ENCODE results near the gene GALNT9. TPM values are rescaled to one million over a fixed set of nuclear protein-coding genes. Genes with fewer than 3 reads are reported as not detected.
"Not testable (repeated sequence)": the region's sequence is repeated elsewhere in the genome, so short reads cannot be mapped to it uniquely, and the experiment has no call there.

Gene GALNT9
- total RNA-seq, 2 experiments from 2014 or later = not detected

DNA sequence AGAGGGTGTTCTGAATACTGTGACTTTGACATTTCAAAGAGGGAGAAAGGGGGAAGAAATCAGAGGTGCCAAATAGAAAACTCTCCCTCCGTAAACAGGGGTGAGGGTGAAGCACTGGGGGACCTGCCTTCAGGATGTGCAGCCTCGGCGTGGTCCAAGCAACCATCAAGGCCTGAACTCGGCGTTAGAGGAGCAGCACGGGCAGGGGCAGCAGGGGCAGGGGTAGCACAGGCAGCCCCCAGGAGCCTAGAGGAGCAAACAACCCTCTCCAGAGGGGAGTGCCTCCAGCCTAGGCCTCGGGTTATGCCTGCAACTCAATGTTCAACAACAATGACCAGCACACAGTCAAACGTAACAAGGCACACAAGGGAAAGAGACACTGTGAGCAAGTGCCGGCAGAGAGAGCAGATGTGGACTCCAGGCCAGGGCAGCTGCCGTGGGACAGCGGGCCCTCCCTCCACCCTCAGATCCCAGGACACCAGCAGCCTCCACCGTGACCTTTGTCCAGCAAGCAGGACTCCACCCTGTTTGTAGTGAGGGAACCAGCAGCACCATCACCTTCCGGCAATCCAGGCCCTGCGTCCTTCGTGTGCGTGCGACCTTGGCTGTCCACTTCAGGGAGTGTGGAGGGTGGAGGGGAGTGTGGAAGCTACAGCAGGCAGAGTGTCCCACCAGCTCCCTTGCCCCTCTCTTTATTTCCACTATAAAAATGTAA is 18.0 kb downstream of the GALNT9 start:
- peaks cover 3% of the 10 kb centered on the region for H3K36me3 Mint-ChIP-seq
- DNase-seq = no peak
- no peak overlapping the region for H3K4me3 Mint-ChIP-seq

DNA sequence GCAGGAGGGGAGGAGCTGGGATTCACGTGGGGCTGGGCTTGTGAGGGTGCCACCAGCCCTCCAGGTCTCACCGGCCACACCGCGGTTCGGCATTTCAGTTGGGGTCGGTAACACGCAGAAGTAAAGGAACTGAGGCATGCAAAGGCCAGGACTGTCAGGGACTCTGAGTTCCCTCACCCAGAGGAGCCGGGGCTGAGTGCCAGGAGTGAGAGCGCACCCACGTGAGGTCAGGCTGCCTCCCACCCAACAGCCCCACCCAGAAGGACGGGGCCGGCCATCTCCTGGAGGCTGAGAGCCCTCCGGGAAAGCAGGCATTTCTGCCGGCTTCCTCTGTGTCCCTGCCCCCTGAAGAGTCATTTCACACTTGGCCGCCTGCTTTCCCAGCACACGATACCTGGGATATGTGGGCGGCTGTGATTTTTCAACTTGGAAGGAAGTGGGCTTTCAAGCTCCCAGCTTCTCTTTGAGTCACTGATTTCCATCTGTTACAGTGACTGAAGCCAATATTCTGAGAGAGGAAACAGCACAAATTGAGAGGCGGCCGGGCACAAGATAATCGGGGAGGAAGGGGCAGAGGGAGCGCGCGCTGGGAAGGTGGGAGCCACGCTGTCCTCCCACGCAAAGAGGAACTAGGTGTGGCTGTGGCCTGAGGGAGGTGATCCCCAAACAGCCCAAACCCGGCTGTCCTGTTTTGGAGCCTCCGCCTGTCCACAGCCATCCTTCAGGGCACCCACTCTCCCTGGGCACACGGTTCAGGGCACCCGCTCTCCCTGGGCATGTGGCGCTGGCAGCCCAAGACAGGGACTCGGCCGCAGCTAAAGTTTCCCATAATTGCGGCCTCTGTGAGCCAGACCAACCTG is 19.0 kb downstream of the GALNT9 start:
- peaks cover 3% of the 10 kb centered on the region for H3K36me3 Mint-ChIP-seq
- CTCF ChIA-PET = no interaction called here
- no peaks in the 10 kb centered on the region for H3K4me1 Mint-ChIP-seq
- DNase-seq = no peak
- no peak overlapping the region for H3K4me3 Mint-ChIP-seq
- H3K27me3 Mint-ChIP-seq = no peaks in the 10 kb centered on the region
- H3K27ac Mint-ChIP-seq = no peak overlapping the region
- no peak for ATAC-seq
- peaks cover 7% of the 10 kb centered on the region for H3K9me3 Mint-ChIP-seq (ENCODE audit: low read depth)

More for the DNA sequence above, 18.0 kb downstream of the GALNT9 start:
- Mint-ChIP-seq H3K4me1 (no peaks in the 10 kb centered on the region), H3K27ac (no peak overlapping the region), H3K9me3 (ENCODE audit: low read depth) (peaks cover 7% of the 10 kb centered on the region), H3K27me3 (no peaks in the 10 kb centered on the region)
- CTCF ChIA-PET = no interaction called here
- ATAC-seq = no peak

DNA sequence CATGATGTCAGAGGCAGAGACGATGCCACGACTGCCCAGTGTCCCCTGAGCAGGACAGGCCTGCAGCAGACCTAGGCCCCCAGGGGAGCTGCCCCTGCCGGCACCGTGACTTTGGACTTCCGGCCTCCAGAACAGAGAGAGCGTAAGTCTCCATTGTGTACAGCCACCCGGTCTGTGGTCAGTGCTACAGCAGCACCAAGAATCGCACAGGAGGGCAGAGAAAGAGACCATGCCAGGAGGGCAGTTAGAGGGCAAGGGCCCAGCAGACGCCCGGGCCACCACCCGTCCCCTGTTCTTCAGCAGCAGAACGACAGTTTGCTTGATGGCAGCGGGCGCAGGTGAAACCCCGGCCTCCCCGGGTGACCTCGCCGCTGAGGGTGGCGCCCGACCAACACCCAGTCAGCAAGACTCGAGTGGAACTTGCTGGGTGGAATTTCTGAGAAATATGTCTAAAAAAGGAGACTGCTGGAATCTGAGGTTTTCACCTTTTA is 19.7 kb downstream of the GALNT9 start:
- no peak for ATAC-seq
- H3K9me3 Mint-ChIP-seq (ENCODE audit: low read depth) = peaks cover 7% of the 10 kb centered on the region
- H3K4me1 Mint-ChIP-seq = no peaks in the 10 kb centered on the region
- DNase-seq = no peak
- H3K36me3 Mint-ChIP-seq = peaks cover 3% of the 10 kb centered on the region
- H3K27ac Mint-ChIP-seq = no peak overlapping the region
- no peak overlapping the region for H3K4me3 Mint-ChIP-seq
- H3K27me3 Mint-ChIP-seq = no peaks in the 10 kb centered on the region
- CTCF ChIA-PET = no interaction called here

DNA sequence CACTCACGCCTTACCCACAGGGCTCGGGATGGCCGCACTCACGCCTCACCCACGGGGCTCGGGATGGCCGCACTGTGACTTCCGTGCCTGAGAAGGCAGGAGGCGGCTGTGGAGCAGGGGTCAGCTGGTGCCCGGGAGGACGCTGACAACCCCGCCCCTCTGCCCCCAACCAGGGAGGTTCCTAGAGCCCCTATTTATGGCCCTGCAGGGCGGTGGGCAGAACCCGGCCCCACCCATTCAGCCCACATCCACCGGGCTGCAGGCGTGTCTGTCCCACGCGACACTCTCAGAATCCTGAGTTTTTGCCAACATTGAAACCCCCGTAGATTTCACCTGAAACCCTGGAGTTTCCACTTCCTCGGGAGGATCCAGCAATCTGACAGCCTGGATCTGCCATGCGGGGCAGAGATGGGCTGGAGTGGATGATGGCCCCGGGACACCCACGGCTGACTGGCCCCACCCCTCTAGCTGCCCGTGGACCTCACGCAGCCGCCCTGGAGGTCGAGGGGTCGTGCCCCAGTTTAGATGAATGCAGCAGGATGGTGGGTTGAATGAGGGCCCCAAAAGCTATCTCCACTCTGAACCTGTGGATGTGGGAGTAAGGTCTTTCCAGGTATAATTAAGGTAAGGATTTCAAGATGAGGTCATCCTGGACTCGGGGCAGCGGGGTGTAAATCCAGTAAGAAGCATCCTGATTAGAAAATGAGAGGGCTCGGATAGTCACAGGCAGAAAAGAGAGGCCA is 20.4 kb downstream of the GALNT9 start:
- peaks cover 3% of the 10 kb centered on the region for H3K36me3 Mint-ChIP-seq
- no peaks in the 10 kb centered on the region for H3K27me3 Mint-ChIP-seq
- ATAC-seq = no peak
- no peak overlapping the region for H3K27ac Mint-ChIP-seq
- H3K9me3 Mint-ChIP-seq (ENCODE audit: low read depth) = peaks cover 7% of the 10 kb centered on the region
- CTCF ChIA-PET = no interaction called here
- H3K4me1 Mint-ChIP-seq = no peaks in the 10 kb centered on the region
- no peak for DNase-seq
- H3K4me3 Mint-ChIP-seq = no peak overlapping the region

DNA sequence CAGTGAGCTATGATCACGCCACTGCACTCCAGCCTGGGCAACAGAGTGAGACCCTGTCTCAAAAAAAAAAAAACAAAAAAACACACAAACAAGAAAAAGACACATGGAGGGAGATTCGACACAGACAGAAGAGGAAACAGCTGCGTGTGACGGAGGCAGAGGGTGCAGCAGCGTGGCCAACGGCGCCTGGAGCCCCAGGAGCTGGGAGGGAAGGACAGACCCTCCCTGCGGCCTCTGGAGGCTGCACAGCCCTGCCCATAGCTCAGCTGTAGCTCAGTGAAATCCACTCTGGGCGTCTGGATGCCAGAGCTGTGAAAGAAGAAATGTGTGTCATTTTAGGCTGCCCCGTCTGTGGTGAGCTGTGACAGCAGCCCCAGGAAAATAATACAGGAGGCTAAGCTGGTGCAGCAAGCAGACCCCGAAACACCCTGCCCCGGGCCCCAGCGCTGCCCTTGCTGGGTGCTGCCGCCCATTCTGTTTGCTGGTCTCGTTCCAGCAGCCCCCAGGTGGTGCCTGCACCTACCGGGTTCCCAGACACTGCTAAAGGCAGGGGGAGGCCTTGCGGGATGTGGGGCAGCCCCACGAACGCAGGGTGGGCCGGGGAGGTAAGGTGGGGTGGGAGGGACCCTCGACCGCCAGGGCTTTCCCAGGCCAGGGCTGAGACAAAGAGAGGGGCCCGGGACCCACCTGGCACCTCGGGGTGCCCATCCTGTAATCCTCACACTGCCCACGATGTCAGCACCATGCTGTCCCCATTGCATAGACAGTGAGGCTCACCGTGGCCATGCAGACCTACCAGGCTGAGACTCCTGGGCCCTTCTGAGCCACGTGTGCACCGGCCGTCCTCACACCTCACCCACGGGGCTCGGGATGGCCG is 21.2 kb downstream of the GALNT9 start:
- H3K27me3 Mint-ChIP-seq = no peaks in the 10 kb centered on the region
- DNase-seq (no peak), ATAC-seq (no peak)
- CTCF ChIA-PET = no interaction called here
- H3K4me3 Mint-ChIP-seq = no peak overlapping the region
- peaks cover 3% of the 10 kb centered on the region for H3K36me3 Mint-ChIP-seq
- H3K4me1 Mint-ChIP-seq = no peaks in the 10 kb centered on the region
- H3K9me3 Mint-ChIP-seq (ENCODE audit: low read depth) = peaks cover 7% of the 10 kb centered on the region
- no peak overlapping the region for H3K27ac Mint-ChIP-seq

DNA sequence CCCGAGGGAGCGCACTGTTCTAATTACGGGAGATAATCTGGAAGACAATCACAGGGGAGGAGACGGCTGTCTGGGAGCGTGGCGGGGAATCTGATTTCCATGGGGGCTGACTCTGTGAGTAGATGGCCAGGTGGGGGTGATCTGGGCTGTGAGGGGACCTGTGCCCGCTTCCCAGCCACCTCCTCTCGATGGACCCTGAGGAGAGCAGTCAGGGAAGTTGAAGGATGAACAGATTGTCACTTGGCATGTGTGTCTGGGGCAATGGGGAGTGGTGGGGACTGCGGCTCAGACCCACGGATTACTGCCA is 22.6 kb downstream of the GALNT9 start:
- no peak for ATAC-seq

DNA sequence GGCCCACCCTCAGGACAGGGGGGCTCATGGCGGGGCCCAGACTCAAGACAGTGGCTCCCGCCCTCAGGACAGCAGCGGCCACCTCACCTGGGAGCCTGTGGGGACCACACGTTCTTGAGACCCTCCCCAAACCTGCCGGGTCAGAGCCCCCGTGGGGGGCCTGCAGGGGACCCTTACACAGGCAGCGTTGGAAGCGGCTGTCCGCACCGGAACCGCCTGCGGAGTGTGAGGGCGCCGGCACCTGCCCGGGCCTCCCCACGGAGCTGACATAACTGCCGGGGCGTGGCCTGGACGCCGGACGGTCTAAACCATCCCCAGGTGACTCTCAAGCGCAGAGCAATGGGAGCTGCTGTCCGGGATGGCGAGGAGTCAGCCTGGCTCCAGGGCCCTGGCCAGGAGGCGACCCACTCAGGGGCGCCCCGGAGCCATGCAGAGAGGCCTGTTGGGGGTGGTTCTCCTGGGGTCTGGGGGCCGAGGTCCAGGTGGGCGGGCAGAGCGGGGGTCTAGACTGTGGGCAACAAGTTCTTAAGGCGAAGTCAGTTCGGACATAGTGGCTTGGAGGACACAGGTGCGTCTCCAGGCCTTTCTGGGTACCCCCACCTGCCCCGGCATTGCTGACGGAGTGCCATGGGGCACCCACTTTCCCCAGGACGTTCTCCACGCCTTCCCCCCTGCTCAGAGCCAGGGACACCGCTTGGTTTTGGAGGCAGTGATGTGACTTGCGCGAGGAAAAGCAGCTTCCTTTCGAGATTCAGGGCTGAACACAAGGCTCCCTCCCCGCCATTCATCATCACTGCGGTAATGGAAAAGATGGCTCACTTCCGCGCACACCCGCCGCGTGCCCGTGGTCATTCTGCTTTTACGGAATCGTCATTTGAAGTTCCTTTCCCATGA is 23.2 kb downstream of the GALNT9 start:
- H3K27ac Mint-ChIP-seq = no peak overlapping the region
- DNase-seq (no peak), ATAC-seq (no peak)
- no peaks in the 10 kb centered on the region for H3K27me3 Mint-ChIP-seq
- no peaks in the 10 kb centered on the region for H3K4me1 Mint-ChIP-seq
- CTCF ChIA-PET = no interaction called here
- peaks cover 3% of the 10 kb centered on the region for H3K36me3 Mint-ChIP-seq
- H3K4me3 Mint-ChIP-seq = no peak overlapping the region
- H3K9me3 Mint-ChIP-seq (ENCODE audit: low read depth) = peaks cover 3% of the 10 kb centered on the region

More for the DNA sequence above, 22.6 kb downstream of the GALNT9 start:
- H3K36me3 Mint-ChIP-seq = peaks cover 3% of the 10 kb centered on the region
- H3K4me3 Mint-ChIP-seq = no peak overlapping the region
- no peak overlapping the region for H3K27ac Mint-ChIP-seq
- CTCF ChIA-PET = no interaction called here
- H3K4me1 Mint-ChIP-seq = no peaks in the 10 kb centered on the region
- no peak for DNase-seq
- H3K9me3 Mint-ChIP-seq (ENCODE audit: low read depth) = peaks cover 7% of the 10 kb centered on the region
- H3K27me3 Mint-ChIP-seq = no peaks in the 10 kb centered on the region

DNA sequence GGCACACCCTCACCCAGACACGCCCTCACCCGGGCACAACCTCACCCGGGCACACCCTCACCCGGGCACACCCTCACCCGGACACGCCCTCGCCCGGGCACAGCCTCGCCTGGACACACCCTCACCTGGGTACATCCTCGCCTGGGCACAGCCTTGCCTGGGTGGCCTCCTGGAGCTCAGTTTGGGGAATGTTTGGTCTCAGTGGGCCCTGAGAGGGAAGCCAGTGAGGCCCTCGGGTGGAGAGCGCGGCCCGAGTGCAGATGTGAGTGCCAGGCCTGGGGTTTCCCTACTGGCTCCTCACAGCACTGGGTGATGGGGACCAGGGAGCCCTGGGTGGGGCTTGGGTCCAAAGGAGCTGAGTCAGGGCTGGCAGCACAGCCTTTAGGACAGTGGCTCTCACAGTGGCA is 23.8 kb downstream of the GALNT9 start:
- ATAC-seq (no peak), DNase-seq (no peak)
- no peak overlapping the region for H3K27ac Mint-ChIP-seq
- H3K36me3 Mint-ChIP-seq = no peaks in the 10 kb centered on the region
- no peak overlapping the region for H3K4me3 Mint-ChIP-seq
- CTCF ChIA-PET = no interaction called here
- H3K9me3 Mint-ChIP-seq (ENCODE audit: low read depth) = no peaks in the 10 kb centered on the region
- no peaks in the 10 kb centered on the region for H3K27me3 Mint-ChIP-seq
- H3K4me1 Mint-ChIP-seq = no peaks in the 10 kb centered on the region

DNA sequence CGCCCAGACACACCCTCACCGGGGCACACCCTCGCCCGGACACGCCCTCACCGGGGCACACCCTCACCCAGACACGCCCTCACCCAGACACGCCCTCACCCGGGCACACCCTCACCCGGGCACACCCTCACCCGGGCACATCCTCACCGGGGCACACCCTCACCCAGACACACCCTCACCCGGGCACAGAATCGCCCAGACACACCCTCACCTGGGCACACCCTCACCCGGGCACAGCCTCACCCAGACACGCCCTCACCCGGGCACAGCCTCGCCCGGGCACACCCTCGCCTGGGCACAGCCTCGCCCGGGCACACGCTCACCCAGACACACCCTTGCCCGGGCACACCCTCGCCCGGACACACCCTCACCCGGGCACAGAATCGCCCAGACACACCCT is 24.5 kb downstream of the GALNT9 start:
- H3K27ac Mint-ChIP-seq; H3K4me3 Mint-ChIP-seq; H3K9me3 Mint-ChIP-seq (ENCODE audit: low read depth); H3K36me3 Mint-ChIP-seq; DNase-seq; H3K4me1 Mint-ChIP-seq; CTCF ChIA-PET; H3K27me3 Mint-ChIP-seq; ATAC-seq: not testable (repeated sequence)

DNA sequence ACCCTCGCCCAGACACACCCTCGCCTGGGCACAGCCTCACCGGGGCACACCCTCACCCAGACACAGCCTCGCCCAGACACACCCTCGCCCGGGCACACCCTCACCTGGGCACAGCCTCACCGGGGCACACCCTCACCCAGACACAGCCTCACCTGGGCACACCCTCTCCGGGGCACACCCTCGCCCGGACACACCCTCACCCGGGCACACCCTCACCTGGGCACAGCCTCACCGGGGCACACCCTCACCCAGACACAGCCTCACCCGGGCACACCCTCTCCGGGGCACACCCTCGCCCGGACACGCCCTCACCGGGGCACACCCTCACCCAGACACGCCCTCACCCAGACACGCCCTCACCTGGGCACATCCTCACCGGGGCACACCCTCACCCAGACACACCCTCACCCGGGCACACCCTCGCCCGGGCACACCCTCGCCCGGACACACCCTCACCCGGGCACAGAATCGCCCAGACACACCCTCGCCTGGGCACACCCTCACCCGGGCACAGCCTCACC is 25.5 kb downstream of the GALNT9 start:
- H3K27ac Mint-ChIP-seq; H3K27me3 Mint-ChIP-seq; H3K9me3 Mint-ChIP-seq (ENCODE audit: low read depth); ATAC-seq; H3K36me3 Mint-ChIP-seq; H3K4me3 Mint-ChIP-seq; DNase-seq; CTCF ChIA-PET; H3K4me1 Mint-ChIP-seq: not testable (repeated sequence)

DNA sequence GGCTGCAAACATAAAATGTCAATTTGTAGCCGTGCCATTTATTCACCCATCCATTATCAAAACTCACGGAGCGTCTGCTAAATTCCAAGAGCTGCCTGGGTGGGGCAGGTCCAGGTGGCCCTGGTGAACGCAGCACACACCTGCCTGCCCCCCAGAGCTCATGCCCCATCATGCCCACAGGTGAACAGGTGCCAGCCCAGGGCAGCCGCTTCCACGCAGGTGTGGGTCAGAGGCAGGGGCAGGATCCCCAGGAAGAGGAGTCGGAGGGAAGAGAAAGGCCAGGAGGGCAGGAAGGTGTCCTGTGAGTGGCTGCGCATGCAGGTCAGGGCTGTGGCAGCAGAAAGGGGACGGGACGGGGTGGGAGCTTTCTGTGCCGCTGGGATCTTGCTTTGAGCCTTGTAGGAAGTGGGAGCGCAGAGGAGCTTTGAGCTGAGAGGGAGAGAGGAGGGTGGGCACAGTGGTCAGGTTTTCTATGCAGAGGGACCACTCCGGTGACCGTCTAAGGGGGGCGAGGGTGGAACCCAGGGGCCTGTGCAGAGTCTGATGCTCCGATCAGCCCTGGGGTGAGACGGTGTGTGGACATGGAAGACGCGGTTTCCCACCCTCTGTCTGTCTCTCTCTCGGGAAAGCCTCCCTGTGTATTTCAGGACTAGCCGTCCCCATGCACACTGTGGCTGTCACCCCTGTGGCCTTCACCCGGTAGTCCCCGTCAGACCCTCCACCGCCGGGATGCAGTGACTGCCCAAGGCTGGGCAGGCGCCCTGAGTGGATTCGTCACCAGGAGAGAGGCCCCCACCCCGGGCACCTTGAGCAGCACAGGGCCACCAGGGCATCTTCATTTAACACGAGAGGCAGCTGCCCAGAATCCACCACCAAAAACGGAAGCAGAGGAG is 26.7 kb downstream of the GALNT9 start:
- no peak overlapping the region for H3K27ac Mint-ChIP-seq
- no peaks in the 10 kb centered on the region for H3K27me3 Mint-ChIP-seq
- CTCF ChIA-PET = no interaction called here
- H3K9me3 Mint-ChIP-seq (ENCODE audit: low read depth) = no peaks in the 10 kb centered on the region
- H3K36me3 Mint-ChIP-seq = no peaks in the 10 kb centered on the region
- no peak overlapping the region for H3K4me3 Mint-ChIP-seq
- DNase-seq (no peak), ATAC-seq (no peak)
- H3K4me1 Mint-ChIP-seq = no peaks in the 10 kb centered on the region

Measured in activated CD8-positive, alpha-beta memory T cell treated with anti-CD3 and anti-CD28 coated beads, Interleukin-2, amount 10 ng/mL, durations not matched to agents 7 days and 5 days (primary cell).